GM23338 (cell line): ENCODE measurements around the gene PCGF2. TPM values are rescaled to one million over a fixed set of nuclear protein-coding genes. Genes with fewer than 3 reads are reported as not detected.

Experiments
- ATAC-seq: fragments of 200-7000 bp; cut with Tn5 transposase; 3 replicates; pipeline ENCODE4 v1.9.1; 2020
- DNase-seq: peaks from one replicate; pipeline ENCODE4 v3.0.0-alpha.2; 2015; ENCODE audit warnings: low spot score
- H2AFZ ChIP-seq: fragments of 200-600 bp; sonication (generic); 2 replicates; pipeline ENCODE4 v1.8.0; 2016; ENCODE audit warnings: antibody characterized with exemption, mild to moderate bottlenecking, moderate library complexity
- H3F3A ChIP-seq: fragments of 200-600 bp; sonication (generic); replicated peaks from 2 replicates; pipeline ENCODE4 v1.8.0; 2017; ENCODE audit warnings: antibody characterized with exemption, mixed run types, low read depth
- H3K27ac ChIP-seq: fragments of 200-600 bp; sonication (generic); 2 replicates; pipeline ENCODE4 v1.6.1; 2016; ENCODE audit warnings: low read depth
- H3K27me3 ChIP-seq: fragments of 200-600 bp; sonication (generic); 2 replicates; pipeline ENCODE4 v1.8.0; 2016; ENCODE audit warnings: mild to moderate bottlenecking, mixed run types, moderate library complexity; ENCODE audit not compliant: insufficient read depth
- H3K36me3 ChIP-seq: fragments of 200-600 bp; sonication (generic); 2 replicates; pipeline ENCODE4 v1.8.0; 2016; ENCODE audit warnings: mild to moderate bottlenecking; ENCODE audit not compliant: insufficient read depth
- H3K4me1 ChIP-seq: fragments of 200-600 bp; sonication (generic); 2 replicates; pipeline ENCODE4 v1.8.0; 2016; ENCODE audit warnings: mild to moderate bottlenecking, moderate library complexity; ENCODE audit not compliant: insufficient read depth
- H3K4me2 ChIP-seq: fragments of 200-600 bp; sonication (generic); 2 replicates; pipeline ENCODE4 v1.7.1; 2017; ENCODE audit warnings: mixed run types
- H3K4me3 ChIP-seq: fragments of 200-600 bp; sonication (generic); 2 replicates; pipeline ENCODE4 v1.6.1; 2016; ENCODE audit warnings: mixed run types
- H3K79me2 ChIP-seq: fragments of 200-600 bp; sonication (generic); replicated peaks from 2 replicates; pipeline ENCODE4 v1.8.0; 2017; ENCODE audit warnings: mild to moderate bottlenecking; ENCODE audit not compliant: insufficient read depth
- H3K9me2 ChIP-seq: fragments of 200-600 bp; sonication (generic); 2 replicates; pipeline ENCODE4 v1.8.0; 2017; ENCODE audit not compliant: insufficient read depth
- H4K20me1 ChIP-seq: fragments of 200-600 bp; sonication (generic); replicated peaks from 2 replicates; pipeline ENCODE4 v1.8.0; 2017; ENCODE audit warnings: mild to moderate bottlenecking; ENCODE audit not compliant: insufficient read depth
- H3K27ac Mint-ChIP-seq: 2 replicates; pipeline ENCODE4 v1.8.0; 2020; ENCODE audit warnings: inconsistent platforms, mild to moderate bottlenecking, moderate library complexity, mixed read lengths
- H3K27me3 Mint-ChIP-seq: 3 replicates; pipeline ENCODE4 v1.8.0; 2022; ENCODE audit warnings: low read depth, mild to moderate bottlenecking, moderate library complexity, mixed read lengths, inconsistent platforms; ENCODE audit not compliant: insufficient read depth, poor library complexity
- H3K36me3 Mint-ChIP-seq: 3 replicates; pipeline ENCODE4 v1.8.0; 2021; ENCODE audit warnings: low read depth, mild to moderate bottlenecking, inconsistent platforms, moderate library complexity, mixed read lengths
- H3K4me1 Mint-ChIP-seq: 3 replicates; pipeline ENCODE4 v1.8.0; 2020; ENCODE audit warnings: mild to moderate bottlenecking, inconsistent platforms, mixed read lengths
- H3K4me3 Mint-ChIP-seq: 3 replicates; pipeline ENCODE4 v1.8.0; 2021; ENCODE audit warnings: moderate library complexity, mild to moderate bottlenecking, inconsistent platforms, mixed read lengths
- H3K9me3 Mint-ChIP-seq: 3 replicates; pipeline ENCODE4 v1.8.0; 2020; ENCODE audit warnings: moderate library complexity, mild to moderate bottlenecking, inconsistent platforms, mixed read lengths
- CREB1 ChIP-seq: fragments of 250-450 bp; sonication (Bioruptor Pico); IDR thresholded peaks from 2 replicates; pipeline ENCODE4 v1.5.0; 2020; ENCODE audit warnings: low read depth, mild to moderate bottlenecking, moderate library complexity
- CTCF ChIP-seq, 2 experiments: fragments of 200-600 bp in 1 of 2; sonication (generic) in 1 of 2; conservative IDR thresholded peaks; 2 replicates each; pipeline versions ENCODE4 v1.5.1 to v1.6.1; 2016 to 2017; ENCODE audit warnings: antibody characterized with exemption in 2 of 2, low read depth in 2 of 2, mild to moderate bottlenecking in 2 of 2, moderate library complexity in 1 of 2
- ETS1 ChIP-seq: IDR thresholded peaks from 2 replicates; pipeline ENCODE4 v1.6.1; 2016; ENCODE audit warnings: antibody characterized with exemption
- EZH2 ChIP-seq: fragments of 200-600 bp; sonication (generic); IDR thresholded peaks from one replicate; pipeline ENCODE4 v1.8.0; 2017; ENCODE audit warnings: antibody characterized with exemption, mild to moderate bottlenecking, low read depth; ENCODE audit not compliant: unreplicated experiment
- EZH2phosphoT487 ChIP-seq: fragments of 200-600 bp; sonication (generic); IDR thresholded peaks from one replicate; pipeline ENCODE4 v1.8.1; 2018; ENCODE audit warnings: antibody characterized with exemption; ENCODE audit not compliant: unreplicated experiment
- JUNB ChIP-seq: IDR thresholded peaks from one replicate; pipeline ENCODE4 v1.6.1; 2016; ENCODE audit warnings: antibody characterized with exemption; ENCODE audit not compliant: unreplicated experiment
- NANOG ChIP-seq: IDR thresholded peaks from 2 replicates; pipeline ENCODE4 v1.6.1; 2016; ENCODE audit warnings: antibody characterized with exemption, borderline replicate concordance
- POLR2AphosphoS5 ChIP-seq: IDR thresholded peaks from 2 replicates; pipeline ENCODE4 v1.6.1; 2016; ENCODE audit warnings: antibody characterized with exemption, low read depth
- REST ChIP-seq: IDR thresholded peaks from one replicate; pipeline ENCODE4 v1.6.1; 2018; ENCODE audit warnings: antibody characterized with exemption; ENCODE audit not compliant: unreplicated experiment
- STAT1 ChIP-seq: IDR thresholded peaks from one replicate; pipeline ENCODE4 v1.6.1; 2016; ENCODE audit warnings: antibody characterized with exemption; ENCODE audit not compliant: unreplicated experiment
- ZNF114 ChIP-seq: fragments of 250-450 bp; sonication (Bioruptor Pico); IDR thresholded peaks from 2 replicates; pipeline ENCODE4 v1.5.0; 2020; ENCODE audit warnings: mild to moderate bottlenecking, moderate library complexity
- ZNF331 ChIP-seq: fragments of 250-450 bp; sonication (Bioruptor Pico); IDR thresholded peaks from 2 replicates; pipeline ENCODE4 v1.5.0; 2020; ENCODE audit warnings: low read depth, mild to moderate bottlenecking, moderate library complexity
- ZNF462 ChIP-seq: fragments of 250-450 bp; sonication (Bioruptor Pico); IDR thresholded peaks from 2 replicates; pipeline ENCODE4 v1.5.0; 2020; ENCODE audit warnings: mild to moderate bottlenecking, moderate library complexity
- polyA plus RNA-seq: library from polyadenylated mRNA; unstranded; fragments of >200 nt; fragmentation: Nextera tagmentation; extraction: Ambion mirVana; gene quantifications from 2 replicates; pipeline ENCODE4 v1.2.1, GENCODE V29; 2016
- total RNA-seq: library from RNA; depleted of rRNA; stranded (reverse); fragments of >200 nt; shearing (Covaris generic); gene quantifications from 2 replicates; pipeline ENCODE4 v1.2.3, GENCODE V29; 2014

Gene PCGF2
- total and polyA plus RNA-seq, 2 experiments from 2014 or later: 21.1 to 51.9 TPM

- Mint-ChIP-seq H3K27me3 (peaks cover 6% of the 10 kb centered on the region), H3K36me3 (peaks cover 71% of the 10 kb centered on the region), H3K4me1 (no peaks in the 10 kb centered on the region), H3K27ac (no peak overlapping the region), H3K9me3 (no peaks in the 10 kb centered on the region), H3K4me3 (no peak overlapping the region)
- ATAC-seq (no peak), DNase-seq (no peak)
- no peaks in the 10 kb centered on the region for H3K9me2 ChIP-seq
- peaks cover 9% of the 10 kb centered on the region; the same call in 1 of the 2 replicates for H4K20me1 ChIP-seq
- no peaks in the 10 kb centered on the region for H3K4me1 ChIP-seq
- H3K4me2 ChIP-seq: no peak overlapping the region
- H3K27me3 ChIP-seq: no peaks in the 10 kb centered on the region
- no peak overlapping the region for H2AFZ ChIP-seq
- peaks cover 47% of the 10 kb centered on the region for H3K36me3 ChIP-seq
- no peak overlapping the region for H3K27ac ChIP-seq
- TF ChIP-seq ZNF331 (CRISPR knock-in tag): no peak
- TF ChIP-seq CREB1: no peak
- TF ChIP-seq ZNF114 (CRISPR knock-in tag): no peak
- no peak for TF ChIP-seq ETS1
- TF ChIP-seq STAT1: no peak
- no peak for TF ChIP-seq NANOG
- no peak for TF ChIP-seq POLR2AphosphoS5
- TF ChIP-seq EZH2: no peak
- no peak for TF ChIP-seq ZNF462 (CRISPR knock-in tag)
- TF ChIP-seq JUNB: no peak
- no peak for TF ChIP-seq REST
- TF ChIP-seq EZH2phosphoT487: no peak
- no peak for TF ChIP-seq CTCF (conservative IDR thresholded peaks at IDR 0.05; ENCODE audit: low read depth in 2 of 2)
- no peak overlapping the region for H3K4me3 ChIP-seq
- H3K79me2 ChIP-seq: no peaks in the 10 kb centered on the region
- H3F3A ChIP-seq: no peaks in the 10 kb centered on the region
Observed at GRCh38 chr17:38777641-38778250, 29.6 kb upstream of the PCGF2 start.
